ENCODE results near the gene YWHAQ. TPM values are rescaled to one million over a fixed set of nuclear protein-coding genes. Genes with fewer than 3 reads are reported as not detected.
"Not testable (repeated sequence)": the region's sequence is repeated elsewhere in the genome, so short reads cannot be mapped to it uniquely, and the experiment has no call there.

The YWHAQ gene
- total RNA-seq, 8 experiments from 2014 or later: 308 to 428 (median 331) TPM

GRCh38 chr2:9570182-9571060 lies 60.4 kb downstream of the YWHAQ start:
- no peak overlapping the region for H3K4me3 ChIP-seq
- in situ Hi-C loops (cut with MboI; ENCODE audit: low pct_unique_long_range_greater_than_20kb in 2 of 9, low sequenced_read_pairs in 9 of 9, unreplicated experiment in 9 of 9): no loop called here
- 50 to 100% (median 90%) methylated on average over 1 to 4 of the region's 4 CpGs; no CpG with 5 or more reads in 2 of the 10 experiments for WGBS, 10 experiments
- peak in 2 of 8 experiments; percentile 14 to 21 for ATAC-seq (replicated peaks in 6 of 8)
- H3K27ac ChIP-seq: no peak overlapping the region
- no peaks in the 10 kb centered on the region for H3K4me1 ChIP-seq (replicated peaks in 1 of 2)

- in situ Hi-C loops (cut with MboI; ENCODE audit: low pct_unique_long_range_greater_than_20kb in 2 of 9, low sequenced_read_pairs in 9 of 9, unreplicated experiment in 9 of 9): no loop called here
- ATAC-seq (replicated peaks in 6 of 8): peak; percentile 42 to 100 (median 82)
- H3K4me3 ChIP-seq: no peak overlapping the region
- H3K27ac ChIP-seq: no peak overlapping the region
- H3K4me1 ChIP-seq (replicated peaks in 1 of 2): peaks cover under 1 to 7% of the 10 kb centered on the region in 2 donors
- WGBS, 10 experiments: 17 to 92% (median 83%) methylated on average over 2 to 10 of the region's 11 CpGs; no CpG with 5 or more reads in 2 of the 10 experiments
Observed at GRCh38 chr2:9565436-9566153, 65.2 kb downstream of the YWHAQ start.

- Histone ChIP-seq H3K27ac (no peak overlapping the region), H3K4me1 (replicated peaks in 1 of 2) (peaks cover 6 to 9% of the 10 kb centered on the region in 2 donors), H3K4me3 (no peak overlapping the region)
- no peak for ATAC-seq (replicated peaks in 6 of 8)
- in situ Hi-C loops (cut with MboI; ENCODE audit: low pct_unique_long_range_greater_than_20kb in 2 of 9, low sequenced_read_pairs in 9 of 9, unreplicated experiment in 9 of 9): no loop called here
- 47 to 84% (median 67%) methylated on average over 1 to 2 of the region's 2 CpGs; no CpG with 5 or more reads in 4 of the 10 experiments for WGBS, 10 experiments
Observed at GRCh38 chr2:9560628-9561027, 70.2 kb downstream of the YWHAQ start.

- no CpG with 5 or more reads among the region's 1 CpG for WGBS, 10 experiments
- in situ Hi-C loops (cut with MboI; ENCODE audit: low pct_unique_long_range_greater_than_20kb in 2 of 9, low sequenced_read_pairs in 9 of 9, unreplicated experiment in 9 of 9): no loop called here
- H3K4me1 ChIP-seq (replicated peaks in 1 of 2): peaks cover 6 to 16% of the 10 kb centered on the region in 2 donors
- no peak overlapping the region for H3K27ac ChIP-seq
- no peak for ATAC-seq (replicated peaks in 6 of 8)
- no peak overlapping the region for H3K4me3 ChIP-seq
Observed at GRCh38 chr2:9558948-9559381, 71.8 kb downstream of the YWHAQ start.

- 0% methylated on average over 1 to 5 of the region's 32 CpGs; no CpG with 5 or more reads in 8 of the 10 experiments for WGBS, 10 experiments
- Histone ChIP-seq H3K4me1 (replicated peaks in 1 of 2) (peaks cover 17 to 31% of the 10 kb centered on the region in 2 donors), H3K27ac (peak overlapping the region; percentile 92 to 98), H3K4me3 (peak overlapping the region; percentile 70 to 87 (median 84))
- in situ Hi-C loops (cut with MboI; ENCODE audit: low pct_unique_long_range_greater_than_20kb in 2 of 9, low sequenced_read_pairs in 9 of 9, unreplicated experiment in 9 of 9): no loop called here
- ATAC-seq (replicated peaks in 6 of 8): peak in 4 of 8 experiments; percentile 5 to 38 (median 11)
Observed at GRCh38 chr2:9556121-9556743, 74.6 kb downstream of the YWHAQ start.

- ATAC-seq (replicated peaks in 6 of 8): peak; percentile 82 to 95 (median 93)
- H3K4me1 ChIP-seq (replicated peaks in 1 of 2): peaks cover 15 to 23% of the 10 kb centered on the region in 2 donors
- in situ Hi-C loops (cut with MboI; ENCODE audit: low pct_unique_long_range_greater_than_20kb in 2 of 9, low sequenced_read_pairs in 9 of 9, unreplicated experiment in 9 of 9): no loop called here
- H3K27ac ChIP-seq: peak within 1 kb of the TSS; percentile 92 to 98
- 0 to 4% (median 0%) methylated on average over 5 to 21 of the region's 73 CpGs; no CpG with 5 or more reads in 6 of the 10 experiments for WGBS, 10 experiments
- peak within 1 kb of the TSS; percentile 70 to 87 (median 84) for H3K4me3 ChIP-seq
Observed at GRCh38 chr2:9555297-9556120, 75.3 kb downstream of the YWHAQ start, which contains the start of gene ADAM17. TSS of gene ADAM17 (minus strand) at chr2:9555830. CDS start at chr2:9555605, 225 bp downstream.

- ATAC-seq (replicated peaks in 6 of 8): peak in 3 of 8 experiments; percentile 3 to 5 (median 5)
- Histone ChIP-seq H3K4me1 (replicated peaks in 1 of 2) (peaks cover 13 to 22% of the 10 kb centered on the region in 2 donors), H3K4me3 (peak overlapping the region; percentile 70 to 87 (median 84)), H3K27ac (peak overlapping the region; percentile 87 to 98)
- WGBS, 10 experiments: 0 to 17% (median 0%) methylated on average over 1 to 5 of the region's 9 CpGs; no CpG with 5 or more reads in 2 of the 10 experiments
- in situ Hi-C loops (cut with MboI; ENCODE audit: low pct_unique_long_range_greater_than_20kb in 2 of 9, low sequenced_read_pairs in 9 of 9, unreplicated experiment in 9 of 9): no loop called here
Observed at GRCh38 chr2:9554921-9555296, 75.9 kb downstream of the YWHAQ start.

- WGBS, 10 experiments: 0 to 100% (median 55%) methylated on average over 1 to 2 of the region's 2 CpGs
- no peak for ATAC-seq (replicated peaks in 6 of 8)
- in situ Hi-C loops (cut with MboI; ENCODE audit: low pct_unique_long_range_greater_than_20kb in 2 of 9, low sequenced_read_pairs in 9 of 9, unreplicated experiment in 9 of 9): no loop called here
- peak overlapping the region in 1 of 5 donors; percentile 17 for H3K4me3 ChIP-seq
- H3K27ac ChIP-seq: no peak overlapping the region
- peaks cover 13 to 22% of the 10 kb centered on the region in 2 donors for H3K4me1 ChIP-seq (replicated peaks in 1 of 2)
Observed at GRCh38 chr2:9552219-9553178, 78.3 kb downstream of the YWHAQ start.

GRCh38 chr2:9550859-9551391 lies 79.9 kb downstream of the YWHAQ start:
- H3K4me1 ChIP-seq (replicated peaks in 1 of 2): peaks cover 11 to 22% of the 10 kb centered on the region in 2 donors
- 74 to 100% (median 80%) methylated on average over 2 to 7 of the region's 7 CpGs; no CpG with 5 or more reads in 1 of the 10 experiments for WGBS, 10 experiments
- ATAC-seq (replicated peaks in 6 of 8); in situ Hi-C loops (cut with MboI; ENCODE audit: low pct_unique_long_range_greater_than_20kb in 2 of 9, low sequenced_read_pairs in 9 of 9, unreplicated experiment in 9 of 9); H3K4me3 ChIP-seq; H3K27ac ChIP-seq: not testable (repeated sequence)

- Histone ChIP-seq H3K4me3 (no peak overlapping the region), H3K27ac (no peak overlapping the region), H3K4me1 (replicated peaks in 1 of 2) (peaks cover 11 to 19% of the 10 kb centered on the region in 2 donors)
- ATAC-seq (replicated peaks in 6 of 8): no peak
- WGBS, 10 experiments: 80 to 100% (median 98%) methylated on average over 1 to 9 of the region's 9 CpGs
- in situ Hi-C loops (cut with MboI; ENCODE audit: low pct_unique_long_range_greater_than_20kb in 2 of 9, low sequenced_read_pairs in 9 of 9, unreplicated experiment in 9 of 9): no loop called here
Observed at GRCh38 chr2:9549420-9549819, 81.4 kb downstream of the YWHAQ start.

- H3K27ac ChIP-seq: no peak overlapping the region
- peaks cover 7 to 10% of the 10 kb centered on the region in 2 donors for H3K4me1 ChIP-seq (replicated peaks in 1 of 2)
- H3K4me3 ChIP-seq: no peak overlapping the region
- peak in 5 of 8 experiments; percentile 19 to 73 (median 39) for ATAC-seq (replicated peaks in 6 of 8)
- in situ Hi-C loops (cut with MboI; ENCODE audit: low pct_unique_long_range_greater_than_20kb in 2 of 9, low sequenced_read_pairs in 9 of 9, unreplicated experiment in 9 of 9): no loop called here
- 29 to 100% (median 86%) methylated on average over 1 to 2 of the region's 2 CpGs; no CpG with 5 or more reads in 1 of the 10 experiments for WGBS, 10 experiments
Observed at GRCh38 chr2:9548506-9548905, 82.3 kb downstream of the YWHAQ start.

Data from motor neuron (in vitro differentiated cells).